Loucy (cell line): Measurements from ENCODE around the gene FRRS1.

ENCODE experiments used
- H2AFZ ChIP-seq: fragments of 200-600 bp; sonication (generic); 2 replicates; pipeline ENCODE4 v1.6.0; 2016; ENCODE audit warnings: antibody characterized with exemption, mild to moderate bottlenecking, low read length, moderate library complexity
- H3F3A ChIP-seq: fragments of 200-600 bp; 2 replicates; pipeline ENCODE4 v1.6.0; 2016; ENCODE audit warnings: antibody characterized with exemption, low read depth, mild to moderate bottlenecking
- H3K27me3 ChIP-seq: fragments of 200-600 bp; sonication (generic); 2 replicates; pipeline ENCODE4 v1.6.1; 2014; ENCODE audit warnings: low read length, mild to moderate bottlenecking; ENCODE audit not compliant: insufficient read depth, poor library complexity, severe bottlenecking
- H3K36me3 ChIP-seq: fragments of 200-600 bp; sonication (generic); 2 replicates; pipeline ENCODE4 v1.6.1; 2016; ENCODE audit warnings: low read length; ENCODE audit not compliant: insufficient read depth
- H3K4me1 ChIP-seq: fragments of 200-600 bp; sonication (generic); 2 replicates; pipeline ENCODE4 v1.5.1; 2014; ENCODE audit warnings: low read length, mild to moderate bottlenecking; ENCODE audit not compliant: insufficient read depth, poor library complexity, severe bottlenecking
- H3K4me2 ChIP-seq: fragments of 200-600 bp; sonication (generic); 2 replicates; pipeline ENCODE4 v1.6.0; 2014; ENCODE audit warnings: antibody characterized with exemption, low read length, low read depth, mild to moderate bottlenecking; ENCODE audit not compliant: poor library complexity, severe bottlenecking
- H3K4me3 ChIP-seq: fragments of 200-600 bp; sonication (generic); 2 replicates; pipeline ENCODE4 v1.5.1; 2014; ENCODE audit warnings: low read length, mild to moderate bottlenecking, mixed read lengths; ENCODE audit not compliant: poor library complexity, severe bottlenecking
- H3K79me2 ChIP-seq: fragments of 200-600 bp; sonication (generic); 2 replicates; pipeline ENCODE4 v1.6.1; 2014; ENCODE audit warnings: low read length; ENCODE audit not compliant: insufficient read depth
- H3K9ac ChIP-seq: fragments of 200-600 bp; sonication (generic); 2 replicates; pipeline ENCODE4 v1.6.0; 2014; ENCODE audit warnings: mild to moderate bottlenecking, low read depth, low read length, moderate library complexity; ENCODE audit not compliant: poor library complexity, severe bottlenecking
- H3K9me2 ChIP-seq: fragments of 200-600 bp; sonication (generic); replicated peaks from 2 replicates; pipeline ENCODE4 v1.6.1; 2016; ENCODE audit warnings: low read depth, low read length, mixed read lengths
- H3K9me3 ChIP-seq: fragments of 200-600 bp; sonication (generic); 2 replicates; pipeline ENCODE4 v1.6.1; 2014; ENCODE audit warnings: mild to moderate bottlenecking, antibody characterized with exemption, low read length, low read depth; ENCODE audit not compliant: insufficient read depth
- H4K20me1 ChIP-seq: fragments of 200-600 bp; sonication (generic); 2 replicates; pipeline ENCODE4 v1.6.0; 2014; ENCODE audit warnings: antibody characterized with exemption, low read length, mild to moderate bottlenecking; ENCODE audit not compliant: insufficient read depth, poor library complexity, severe bottlenecking
- EZH2phosphoT487 ChIP-seq: fragments of 200-600 bp; IDR thresholded peaks from 2 replicates; pipeline ENCODE4 v1.6.1; 2018; ENCODE audit warnings: antibody characterized with exemption, mild to moderate bottlenecking, moderate library complexity, borderline replicate concordance
- TF ChIP-seq, protein P1 (sequence below): fragments of 200-600 bp; sonication (generic); conservative IDR thresholded peaks from 2 replicates; pipeline ENCODE4 v1.5.1; 2014; ENCODE audit warnings: mild to moderate bottlenecking, antibody characterized with exemption, low read length

FRRS1 gene

DNA sequence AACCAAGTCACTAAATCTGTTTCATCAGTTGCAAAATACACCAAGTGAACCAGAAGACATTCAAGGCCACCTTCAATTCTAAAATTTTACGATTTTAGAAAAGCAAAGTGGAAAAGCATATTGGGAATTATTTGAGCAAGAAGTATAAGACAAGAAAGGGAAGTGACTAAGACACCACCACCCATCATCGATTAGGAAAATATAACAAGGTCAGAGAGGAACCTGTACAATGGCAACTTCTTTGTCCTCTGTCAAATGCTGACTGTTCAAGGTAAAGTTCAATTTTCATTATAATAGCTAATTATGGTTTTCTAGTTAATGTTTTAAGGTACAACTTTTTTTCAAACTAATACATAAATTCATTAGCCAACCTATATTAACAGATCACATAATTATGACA lies 10.8 kb downstream of the FRRS1 start:
- no peaks in the 10 kb centered on the region for H3K9me2 ChIP-seq
- no peaks in the 10 kb centered on the region for H3K36me3 ChIP-seq
- H3K4me3 ChIP-seq, result no peak overlapping the region
- peaks cover 23% of the 10 kb centered on the region for H3K4me1 ChIP-seq
- no peaks in the 10 kb centered on the region for H3K79me2 ChIP-seq
- TF ChIP-seq, protein P1, sequence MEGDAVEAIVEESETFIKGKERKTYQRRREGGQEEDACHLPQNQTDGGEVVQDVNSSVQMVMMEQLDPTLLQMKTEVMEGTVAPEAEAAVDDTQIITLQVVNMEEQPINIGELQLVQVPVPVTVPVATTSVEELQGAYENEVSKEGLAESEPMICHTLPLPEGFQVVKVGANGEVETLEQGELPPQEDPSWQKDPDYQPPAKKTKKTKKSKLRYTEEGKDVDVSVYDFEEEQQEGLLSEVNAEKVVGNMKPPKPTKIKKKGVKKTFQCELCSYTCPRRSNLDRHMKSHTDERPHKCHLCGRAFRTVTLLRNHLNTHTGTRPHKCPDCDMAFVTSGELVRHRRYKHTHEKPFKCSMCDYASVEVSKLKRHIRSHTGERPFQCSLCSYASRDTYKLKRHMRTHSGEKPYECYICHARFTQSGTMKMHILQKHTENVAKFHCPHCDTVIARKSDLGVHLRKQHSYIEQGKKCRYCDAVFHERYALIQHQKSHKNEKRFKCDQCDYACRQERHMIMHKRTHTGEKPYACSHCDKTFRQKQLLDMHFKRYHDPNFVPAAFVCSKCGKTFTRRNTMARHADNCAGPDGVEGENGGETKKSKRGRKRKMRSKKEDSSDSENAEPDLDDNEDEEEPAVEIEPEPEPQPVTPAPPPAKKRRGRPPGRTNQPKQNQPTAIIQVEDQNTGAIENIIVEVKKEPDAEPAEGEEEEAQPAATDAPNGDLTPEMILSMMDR, result no peak
- TF ChIP-seq EZH2phosphoT487, result no peak
- H2AFZ ChIP-seq, result no peak overlapping the region
- no peaks in the 10 kb centered on the region for H3F3A ChIP-seq
- H3K4me2 ChIP-seq, result no peak overlapping the region
- no peak overlapping the region for H3K9ac ChIP-seq
- no peaks in the 10 kb centered on the region for H4K20me1 ChIP-seq
- no peaks in the 10 kb centered on the region for H3K27me3 ChIP-seq
- no peaks in the 10 kb centered on the region for H3K9me3 ChIP-seq

DNA sequence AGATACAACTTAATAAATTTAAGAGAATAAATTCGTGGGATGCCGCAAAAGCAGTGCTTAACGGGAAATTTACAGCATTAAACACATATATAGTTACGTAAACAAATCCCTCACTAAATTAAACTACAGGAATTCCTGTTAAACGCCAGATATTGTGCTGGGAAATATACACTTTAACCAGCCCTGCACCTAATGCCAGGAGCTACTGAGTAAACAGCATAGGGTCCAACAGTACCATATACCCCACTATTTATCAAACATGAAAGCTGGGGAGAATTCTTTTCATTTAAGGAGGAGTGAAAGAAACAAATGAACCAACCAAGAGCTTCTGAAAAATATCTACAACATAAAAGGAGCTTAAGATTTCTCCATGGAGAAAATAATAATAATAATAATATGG lies 11.7 kb downstream of the FRRS1 start:
- peaks cover 31% of the 10 kb centered on the region for H3K4me1 ChIP-seq
- no peaks in the 10 kb centered on the region for H3K9me3 ChIP-seq
- H3K4me2 ChIP-seq, result no peak overlapping the region
- H2AFZ ChIP-seq, result no peak overlapping the region
- H3K36me3 ChIP-seq, result no peaks in the 10 kb centered on the region
- no peaks in the 10 kb centered on the region for H3K27me3 ChIP-seq
- no peak overlapping the region for H3K9ac ChIP-seq
- H3F3A ChIP-seq, result no peaks in the 10 kb centered on the region
- H3K4me3 ChIP-seq, result no peak overlapping the region
- H3K79me2 ChIP-seq, result peaks cover 3% of the 10 kb centered on the region; the same call in 1 of the 2 replicates
- H4K20me1 ChIP-seq, result no peaks in the 10 kb centered on the region
- TF ChIP-seq, protein P1, result no peak
- TF ChIP-seq EZH2phosphoT487, result no peak
- no peaks in the 10 kb centered on the region for H3K9me2 ChIP-seq

DNA sequence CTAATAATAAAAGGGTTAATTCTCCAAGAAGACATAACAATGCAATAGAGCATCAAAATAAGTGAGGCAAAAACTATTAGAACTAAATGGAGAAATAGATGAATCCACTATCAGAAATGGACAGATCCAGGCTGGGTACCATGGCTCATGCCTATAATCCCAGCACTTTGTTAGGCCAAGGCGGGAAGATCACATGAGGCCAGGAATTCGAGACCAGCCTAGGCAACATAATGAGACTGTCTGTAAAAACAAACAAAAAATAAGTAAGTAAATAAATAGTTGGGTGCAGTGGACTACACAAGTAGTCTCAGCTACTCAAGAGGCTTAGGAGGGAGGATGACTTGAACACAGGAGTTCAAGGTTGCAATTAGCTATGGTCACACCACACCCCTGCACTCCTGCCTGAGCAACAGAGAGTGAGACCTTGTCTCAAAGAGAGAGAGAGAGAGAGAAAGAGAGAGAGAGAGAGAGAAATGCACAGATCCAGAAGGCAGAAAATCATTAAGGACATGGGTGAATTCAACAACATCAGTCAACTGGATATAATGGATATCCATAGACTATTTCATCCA lies 12.3 kb downstream of the FRRS1 start:
- Histone ChIP-seq H3K79me2 (peaks cover 3% of the 10 kb centered on the region; the same call in 1 of the 2 replicates), H3K27me3 (no peaks in the 10 kb centered on the region), H3K9ac (no peak overlapping the region), H3K4me1 (peaks cover 30% of the 10 kb centered on the region), H3K9me2 (no peaks in the 10 kb centered on the region), H3F3A (no peaks in the 10 kb centered on the region), H3K9me3 (no peaks in the 10 kb centered on the region), H4K20me1 (no peaks in the 10 kb centered on the region), H3K4me2 (no peak overlapping the region), H3K4me3 (no peak overlapping the region), H2AFZ (no peak overlapping the region), H3K36me3 (no peaks in the 10 kb centered on the region)
- TF ChIP-seq, protein P1, result no peak
- TF ChIP-seq EZH2phosphoT487, result no peak
